ENCODE results near the gene B2M.
"Not testable (repeated sequence)": the region's sequence is repeated elsewhere in the genome, so short reads cannot be mapped to it uniquely, and the experiment has no call there.

B2M gene

GRCh38 chr15:44726568-44727484 lies 15.5 kb downstream of the B2M start:
- no peaks in the 10 kb centered on the region for H3K9me3 ChIP-seq (replicated peaks; ENCODE audit: insufficient read depth, low read length)
- H3K4me1 ChIP-seq (ENCODE audit: low read length): peaks cover 45% of the 10 kb centered on the region
- peak overlapping the region; percentile 67 for H2AFZ ChIP-seq (ENCODE audit: low read length)
- no peaks in the 10 kb centered on the region for H4K20me1 ChIP-seq (ENCODE audit: insufficient read depth, low read length)
- peaks cover under 1% of the 10 kb centered on the region; the same call in 1 of the 2 replicates for H3K36me3 ChIP-seq (replicated peaks; ENCODE audit: insufficient read depth, low read length)
- H3K79me2 ChIP-seq (ENCODE audit: low read length): peaks cover 23% of the 10 kb centered on the region
- peak overlapping the region; percentile 94 for H3K27ac ChIP-seq (ENCODE audit: low read length)
- peak; percentile 95 for DNase-seq
- H3K9me2 ChIP-seq (replicated peaks; ENCODE audit: insufficient read depth, low read length): no peaks in the 10 kb centered on the region
- peak overlapping the region; percentile 73 for H3K4me2 ChIP-seq (ENCODE audit: low read depth, low read length)
- H3K27me3 ChIP-seq (replicated peaks; ENCODE audit: insufficient read depth, low read length): no peaks in the 10 kb centered on the region
- peak overlapping the region; percentile 24; the same call in 1 of the 2 replicates for H3K4me3 ChIP-seq (ENCODE audit: low read length)
- no peak for TF ChIP-seq EZH2 (optimal IDR thresholded peaks at IDR 0.05; ENCODE audit: low read depth, low read length)
- TF ChIP-seq EZH2phosphoT487 (IDR thresholded peaks at IDR 0.05; ENCODE audit: low read length): no peak
- TF ChIP-seq, protein P1, sequence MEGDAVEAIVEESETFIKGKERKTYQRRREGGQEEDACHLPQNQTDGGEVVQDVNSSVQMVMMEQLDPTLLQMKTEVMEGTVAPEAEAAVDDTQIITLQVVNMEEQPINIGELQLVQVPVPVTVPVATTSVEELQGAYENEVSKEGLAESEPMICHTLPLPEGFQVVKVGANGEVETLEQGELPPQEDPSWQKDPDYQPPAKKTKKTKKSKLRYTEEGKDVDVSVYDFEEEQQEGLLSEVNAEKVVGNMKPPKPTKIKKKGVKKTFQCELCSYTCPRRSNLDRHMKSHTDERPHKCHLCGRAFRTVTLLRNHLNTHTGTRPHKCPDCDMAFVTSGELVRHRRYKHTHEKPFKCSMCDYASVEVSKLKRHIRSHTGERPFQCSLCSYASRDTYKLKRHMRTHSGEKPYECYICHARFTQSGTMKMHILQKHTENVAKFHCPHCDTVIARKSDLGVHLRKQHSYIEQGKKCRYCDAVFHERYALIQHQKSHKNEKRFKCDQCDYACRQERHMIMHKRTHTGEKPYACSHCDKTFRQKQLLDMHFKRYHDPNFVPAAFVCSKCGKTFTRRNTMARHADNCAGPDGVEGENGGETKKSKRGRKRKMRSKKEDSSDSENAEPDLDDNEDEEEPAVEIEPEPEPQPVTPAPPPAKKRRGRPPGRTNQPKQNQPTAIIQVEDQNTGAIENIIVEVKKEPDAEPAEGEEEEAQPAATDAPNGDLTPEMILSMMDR (IDR thresholded peaks at IDR 0.05; ENCODE audit: low read length): peak; percentile 72
- peak overlapping the region; percentile 54; the same call in 1 of the 2 replicates for H3K9ac ChIP-seq (ENCODE audit: low read length)
- H3F3A ChIP-seq (ENCODE audit: insufficient read depth, low read length): peaks cover 49% of the 10 kb centered on the region

- H3K36me3 ChIP-seq (replicated peaks; ENCODE audit: insufficient read depth, low read length): peaks cover 4% of the 10 kb centered on the region; the same call in 1 of the 2 replicates
- TF ChIP-seq, protein P1 (IDR thresholded peaks at IDR 0.05; ENCODE audit: low read length): no peak
- no peak for TF ChIP-seq EZH2phosphoT487 (IDR thresholded peaks at IDR 0.05; ENCODE audit: low read length)
- no peak for TF ChIP-seq EZH2 (optimal IDR thresholded peaks at IDR 0.05; ENCODE audit: low read depth, low read length)
- DNase-seq: no peak
- no peaks in the 10 kb centered on the region for H4K20me1 ChIP-seq (ENCODE audit: insufficient read depth, low read length)
- peaks cover 38% of the 10 kb centered on the region for H3K4me1 ChIP-seq (ENCODE audit: low read length)
- H3K9me2 ChIP-seq (replicated peaks; ENCODE audit: insufficient read depth, low read length): no peaks in the 10 kb centered on the region
- H3K4me3 ChIP-seq (ENCODE audit: low read length): no peak overlapping the region
- H3K27ac ChIP-seq (ENCODE audit: low read length): peak overlapping the region; percentile 94
- peak overlapping the region; percentile 38; the same call in 1 of the 2 replicates for H3K4me2 ChIP-seq (ENCODE audit: low read depth, low read length)
- H3K27me3 ChIP-seq (replicated peaks; ENCODE audit: insufficient read depth, low read length): no peaks in the 10 kb centered on the region
- H2AFZ ChIP-seq (ENCODE audit: low read length): 0 out of 2 replicates have a peak overlapping the region, but pooled peaks have one; percentile 3
- H3K9me3 ChIP-seq (replicated peaks; ENCODE audit: insufficient read depth, low read length): no peaks in the 10 kb centered on the region
- H3K9ac ChIP-seq (ENCODE audit: low read length): no peak overlapping the region; the same call in 1 of the 2 replicates
- H3K79me2 ChIP-seq (ENCODE audit: low read length): peaks cover 30% of the 10 kb centered on the region
- H3F3A ChIP-seq (ENCODE audit: insufficient read depth, low read length): peaks cover 49% of the 10 kb centered on the region
These were observed 16.3 kb downstream of the B2M start for GRCh38 chr15:44727485-44728231.

GRCh38 chr15:44728232-44728575 lies 16.9 kb downstream of the B2M start:
- H3K27me3 ChIP-seq (replicated peaks; ENCODE audit: insufficient read depth, low read length): not testable (repeated sequence)

More at GRCh38 chr15:44728232-44728575, 16.9 kb downstream of the B2M start:
- peaks cover 38% of the 10 kb centered on the region for H3K4me1 ChIP-seq (ENCODE audit: low read length)
- H3K9ac ChIP-seq (ENCODE audit: low read length): peak overlapping the region; percentile 34; the same call in 1 of the 2 replicates
- H3F3A ChIP-seq (ENCODE audit: insufficient read depth, low read length): peaks cover 49% of the 10 kb centered on the region
- H3K79me2 ChIP-seq (ENCODE audit: low read length): peaks cover 30% of the 10 kb centered on the region
- peak overlapping the region; percentile 16; the same call in 1 of the 2 replicates for H3K4me2 ChIP-seq (ENCODE audit: low read depth, low read length)
- H3K9me3 ChIP-seq (replicated peaks; ENCODE audit: insufficient read depth, low read length); H4K20me1 ChIP-seq (ENCODE audit: insufficient read depth, low read length); H3K9me2 ChIP-seq (replicated peaks; ENCODE audit: insufficient read depth, low read length); H2AFZ ChIP-seq (ENCODE audit: low read length); DNase-seq; H3K36me3 ChIP-seq (replicated peaks; ENCODE audit: insufficient read depth, low read length): not testable (repeated sequence)
- peak overlapping the region; percentile 94; the same call in 1 of the 2 replicates for H3K27ac ChIP-seq (ENCODE audit: low read length)
- peak overlapping the region; percentile 18; the same call in 1 of the 2 replicates for H3K4me3 ChIP-seq (ENCODE audit: low read length)

All from MM.1S (cell line).